ENCODE data around the gene HLA-A. TPM values are rescaled to one million over a fixed set of nuclear protein-coding genes. Genes with fewer than 3 reads are reported as not detected.

Gene HLA-A
- total RNA-seq, 1 donor, result 325 TPM

DNA sequence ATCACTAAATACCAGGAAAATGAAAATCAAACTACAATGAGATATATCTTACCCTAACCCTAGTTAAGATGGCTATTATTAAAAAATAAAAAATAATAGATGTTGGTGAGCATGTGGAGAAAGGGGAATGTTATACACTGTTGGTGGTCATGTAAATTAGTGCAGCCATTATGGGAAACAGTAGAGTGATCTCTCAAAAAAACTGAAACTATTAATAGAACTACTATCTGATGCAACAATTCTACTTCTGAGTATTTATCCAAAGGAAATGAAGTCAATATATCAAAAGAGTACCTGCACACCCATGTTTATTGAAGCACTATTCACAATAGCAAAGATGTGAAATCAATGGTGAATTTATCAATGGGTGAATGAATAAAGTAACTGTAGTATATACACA is 48.6 kb downstream of the HLA-A start:
- no peak overlapping the region for H3K4me3 ChIP-seq (ENCODE audit: low read depth, low read length)
- TF ChIP-seq, protein P1, sequence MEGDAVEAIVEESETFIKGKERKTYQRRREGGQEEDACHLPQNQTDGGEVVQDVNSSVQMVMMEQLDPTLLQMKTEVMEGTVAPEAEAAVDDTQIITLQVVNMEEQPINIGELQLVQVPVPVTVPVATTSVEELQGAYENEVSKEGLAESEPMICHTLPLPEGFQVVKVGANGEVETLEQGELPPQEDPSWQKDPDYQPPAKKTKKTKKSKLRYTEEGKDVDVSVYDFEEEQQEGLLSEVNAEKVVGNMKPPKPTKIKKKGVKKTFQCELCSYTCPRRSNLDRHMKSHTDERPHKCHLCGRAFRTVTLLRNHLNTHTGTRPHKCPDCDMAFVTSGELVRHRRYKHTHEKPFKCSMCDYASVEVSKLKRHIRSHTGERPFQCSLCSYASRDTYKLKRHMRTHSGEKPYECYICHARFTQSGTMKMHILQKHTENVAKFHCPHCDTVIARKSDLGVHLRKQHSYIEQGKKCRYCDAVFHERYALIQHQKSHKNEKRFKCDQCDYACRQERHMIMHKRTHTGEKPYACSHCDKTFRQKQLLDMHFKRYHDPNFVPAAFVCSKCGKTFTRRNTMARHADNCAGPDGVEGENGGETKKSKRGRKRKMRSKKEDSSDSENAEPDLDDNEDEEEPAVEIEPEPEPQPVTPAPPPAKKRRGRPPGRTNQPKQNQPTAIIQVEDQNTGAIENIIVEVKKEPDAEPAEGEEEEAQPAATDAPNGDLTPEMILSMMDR (IDR thresholded peaks at IDR 0.05; ENCODE audit: insufficient read depth, low read depth, low read length), result no peak
- DNase-seq (ENCODE audit: low read depth), result no peak

DNA sequence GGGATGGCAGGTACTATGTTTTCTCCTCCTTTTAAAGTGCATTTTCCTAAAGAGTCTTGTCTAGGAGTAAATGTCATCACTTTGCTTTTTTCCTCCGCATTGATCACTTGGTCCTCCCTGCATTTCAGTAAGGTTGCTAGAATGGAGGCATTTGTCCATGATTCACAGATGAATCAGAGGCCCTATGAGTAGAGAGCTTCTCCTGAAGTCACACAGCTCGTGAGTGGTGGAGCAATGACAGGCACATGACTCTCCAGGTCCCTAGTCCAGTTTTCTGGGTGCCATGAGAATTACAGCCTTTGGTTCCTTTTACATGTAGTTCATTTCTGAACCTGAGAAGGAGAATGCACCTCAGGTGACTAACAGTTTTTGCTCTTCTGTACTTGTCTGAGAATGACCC is 50.5 kb downstream of the HLA-A start:
- TF ChIP-seq, protein P1 (IDR thresholded peaks at IDR 0.05; ENCODE audit: insufficient read depth, low read depth, low read length), result no peak
- no peak overlapping the region for H3K4me3 ChIP-seq (ENCODE audit: low read depth, low read length)
- DNase-seq (ENCODE audit: low read depth), result no peak

DNA sequence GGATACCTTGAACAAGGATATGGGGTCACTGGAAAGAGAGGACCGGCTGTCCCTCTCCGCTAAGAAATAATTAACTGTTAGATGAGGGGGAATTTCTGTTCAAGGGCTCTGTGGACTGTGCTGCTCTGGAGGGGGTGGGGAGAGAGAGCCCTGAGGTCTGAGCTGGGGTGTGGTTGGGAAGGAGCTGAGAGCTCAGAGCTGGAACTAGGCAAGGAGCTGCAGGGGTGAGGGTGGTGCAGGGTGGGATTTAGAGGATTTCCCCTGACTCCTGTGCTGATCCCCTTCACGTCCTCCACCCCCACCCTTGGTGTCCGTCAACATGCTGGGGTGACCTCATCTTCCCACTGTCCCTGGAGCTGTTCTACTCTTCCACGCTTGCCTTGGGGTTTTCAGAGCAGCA is 52.5 kb downstream of the HLA-A start:
- no peak for DNase-seq (ENCODE audit: low read depth)
- H3K4me3 ChIP-seq (ENCODE audit: low read depth, low read length), result no peak overlapping the region
- TF ChIP-seq, protein P1 (IDR thresholded peaks at IDR 0.05; ENCODE audit: insufficient read depth, low read depth, low read length), result no peak

DNA sequence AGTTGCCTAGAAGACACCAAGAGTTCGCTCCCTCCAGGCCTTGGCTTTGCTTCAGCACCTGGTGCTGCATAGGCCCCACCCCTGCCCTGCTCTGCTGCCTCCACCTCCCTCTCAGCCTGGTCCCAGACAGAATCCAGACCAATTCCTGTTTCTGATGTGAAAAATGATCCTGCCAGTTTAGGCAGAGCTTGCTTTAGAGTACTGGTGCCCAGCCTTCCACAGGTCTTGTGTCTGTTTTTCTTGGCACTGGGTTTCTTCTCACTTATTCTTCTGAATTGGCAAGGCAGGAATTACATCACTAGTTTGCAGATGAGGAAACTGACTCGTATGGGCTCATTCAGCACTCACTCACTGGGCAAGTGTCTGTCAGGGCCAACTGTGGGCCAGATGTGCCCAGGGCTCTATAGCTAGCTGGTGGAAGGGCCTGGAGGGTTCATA is 53.0 kb downstream of the HLA-A start:
- H3K4me3 ChIP-seq (ENCODE audit: low read depth, low read length), result no peak overlapping the region
- DNase-seq (ENCODE audit: low read depth), result no peak
- TF ChIP-seq, protein P1 (IDR thresholded peaks at IDR 0.05; ENCODE audit: insufficient read depth, low read depth, low read length), result no peak

Small RNA genes lying within 50 kb of the gene (small RNA-seq; reads per million reads assigned to genes)
- gene HLA-U, result not detected

Other genes starting within 250 kb of the HLA-A start
- gene HLA-F, start 219.1 kb upstream of the HLA-A start, total RNA-seq, result 27.2 and 42.2 TPM in 2 replicates
- not detected in 2 replicates for gene HLA-G, start 114.7 kb upstream of the HLA-A start, total RNA-seq
- 20.0 and 20.3 TPM in 2 replicates for gene POLR1H, start 118.7 kb downstream of the HLA-A start, total RNA-seq
- gene PPP1R11, start 124.7 kb downstream of the HLA-A start, total RNA-seq, result 23.7 and 33.2 TPM in 2 replicates
- gene RNF39, start 133.2 kb downstream of the HLA-A start, total RNA-seq, result not detected in 2 replicates
- gene TRIM31, start 170.6 kb downstream of the HLA-A start, total RNA-seq, result not detected in 2 replicates
- not detected in 2 replicates for gene TRIM40, start 193.6 kb downstream of the HLA-A start, total RNA-seq
- not detected in 2 replicates for gene TRIM10, start 218.7 kb downstream of the HLA-A start, total RNA-seq
- gene TRIM15, start 221.0 kb downstream of the HLA-A start, total RNA-seq, result not detected in 2 replicates

Measured in fibroblast of villous mesenchyme (primary cell).